Measurements from ENCODE around the gene MINPP1.

GRCh38 chr10:87505366-87506111 lies 846 bp downstream of the MINPP1 start:
- TF ChIP-seq ZNF384 (IDR thresholded peaks at IDR 0.05) (no peak), BHLHE40 (IDR thresholded peaks at IDR 0.05; ENCODE audit: borderline replicate concordance) (no peak), SP1 (IDR thresholded peaks at IDR 0.05) (no peak)
